NK-92 (cell line): ENCODE measurements around the gene GPC5.
"Not testable (repeated sequence)": the region's sequence is repeated elsewhere in the genome, so short reads cannot be mapped to it uniquely, and the experiment has no call there.

Experiments used
- DNase-seq: peaks from one replicate; lab custom pipeline; 2025; ENCODE audit not compliant: unreplicated experiment; lab: John Stamatoyannopoulos, UW

GPC5 gene

DNA sequence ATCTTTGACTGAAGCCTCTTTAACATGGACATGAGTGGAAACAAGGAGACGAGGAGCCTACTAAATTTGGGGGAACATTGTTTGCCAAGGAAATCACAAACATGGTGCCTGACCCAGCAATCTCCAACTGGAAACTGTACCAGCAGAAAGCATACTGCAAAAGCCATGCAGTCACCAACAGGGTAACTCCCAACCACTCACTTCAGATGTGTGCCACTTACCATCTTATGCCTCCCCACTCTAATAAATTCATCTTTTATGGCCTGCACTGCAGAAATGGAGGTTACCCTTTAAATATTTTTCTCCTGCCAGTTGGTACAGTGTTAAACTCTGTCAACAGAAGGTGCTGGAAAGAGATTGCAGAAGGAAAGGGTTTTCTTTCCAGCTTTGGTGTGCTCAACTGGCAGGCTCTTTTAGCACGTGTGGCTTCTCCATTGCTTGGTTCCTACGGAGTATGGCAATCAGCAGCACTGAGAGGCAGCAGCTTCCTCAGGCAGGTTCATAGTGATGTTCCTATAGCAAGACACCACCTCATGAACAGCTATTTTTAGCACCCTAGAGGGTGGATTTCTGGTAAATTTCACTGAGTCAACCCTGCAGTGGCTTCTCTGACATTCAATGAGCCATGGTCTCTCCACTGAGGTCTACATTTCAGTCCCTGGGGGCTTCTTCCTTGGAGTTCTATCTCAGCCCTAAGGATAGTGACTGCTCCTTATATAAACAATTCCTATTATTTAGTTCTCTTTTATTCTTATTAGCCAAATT, 29.6 kb upstream of the GPC5 start:
- no peak for DNase-seq

DNA sequence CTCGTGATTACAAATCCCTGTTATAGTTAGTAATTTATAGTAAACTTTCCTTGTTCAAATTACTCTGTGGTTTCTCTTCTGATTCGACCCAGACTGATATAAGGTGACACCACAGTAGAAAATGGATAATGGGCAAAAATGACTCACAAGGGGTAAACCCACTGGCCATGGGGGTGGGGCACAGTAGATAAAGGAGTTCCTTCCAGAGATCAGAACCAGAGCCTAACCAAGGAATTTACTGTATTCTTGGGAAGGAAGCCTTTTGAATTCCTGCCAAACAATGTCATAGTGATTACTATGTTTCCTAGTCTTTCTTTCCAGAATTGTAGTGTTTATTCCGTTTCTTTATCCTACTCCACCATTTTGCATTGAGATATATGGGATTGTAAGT, 29.0 kb upstream of the GPC5 start:
- DNase-seq: no peak

DNA sequence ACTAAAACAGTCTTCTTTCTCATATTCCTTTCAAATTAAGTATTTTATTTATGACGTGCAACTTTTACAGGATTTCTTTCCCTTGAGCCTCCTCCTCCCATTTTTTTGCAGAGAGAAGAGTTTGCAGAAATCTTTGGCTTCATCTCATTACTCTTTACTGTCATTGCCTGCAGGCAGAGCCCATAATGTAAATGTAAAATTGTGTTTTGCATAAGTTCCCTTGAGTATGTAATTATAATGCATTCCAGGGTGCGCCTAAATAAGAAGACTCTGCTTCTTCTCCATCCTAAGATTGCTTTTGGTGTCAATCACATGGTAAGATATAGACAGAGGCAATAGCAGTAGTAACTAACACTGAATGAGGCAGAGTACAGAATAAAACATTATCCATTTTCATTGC, 27.9 kb upstream of the GPC5 start:
- DNase-seq: no peak

DNA sequence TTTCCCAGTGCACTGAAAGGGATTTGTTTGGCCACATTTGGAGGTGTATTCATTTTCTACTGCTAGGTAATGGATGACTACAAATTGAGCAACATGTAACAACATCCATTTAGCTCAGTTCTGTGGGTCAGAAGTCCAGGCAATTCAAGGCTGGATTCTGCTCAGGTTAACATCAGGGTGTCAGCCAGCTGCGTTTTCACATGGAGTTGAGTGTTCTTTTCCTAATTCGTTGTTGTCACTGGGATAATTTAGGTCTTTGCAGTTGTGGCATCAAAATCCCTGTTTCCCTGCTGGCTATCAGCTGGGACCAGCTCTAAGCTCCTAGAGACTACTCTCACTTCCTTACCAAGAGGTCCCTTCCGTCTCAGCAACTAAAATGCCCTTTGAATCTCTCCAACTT, 25.5 kb upstream of the GPC5 start:
- no peak for DNase-seq

DNA sequence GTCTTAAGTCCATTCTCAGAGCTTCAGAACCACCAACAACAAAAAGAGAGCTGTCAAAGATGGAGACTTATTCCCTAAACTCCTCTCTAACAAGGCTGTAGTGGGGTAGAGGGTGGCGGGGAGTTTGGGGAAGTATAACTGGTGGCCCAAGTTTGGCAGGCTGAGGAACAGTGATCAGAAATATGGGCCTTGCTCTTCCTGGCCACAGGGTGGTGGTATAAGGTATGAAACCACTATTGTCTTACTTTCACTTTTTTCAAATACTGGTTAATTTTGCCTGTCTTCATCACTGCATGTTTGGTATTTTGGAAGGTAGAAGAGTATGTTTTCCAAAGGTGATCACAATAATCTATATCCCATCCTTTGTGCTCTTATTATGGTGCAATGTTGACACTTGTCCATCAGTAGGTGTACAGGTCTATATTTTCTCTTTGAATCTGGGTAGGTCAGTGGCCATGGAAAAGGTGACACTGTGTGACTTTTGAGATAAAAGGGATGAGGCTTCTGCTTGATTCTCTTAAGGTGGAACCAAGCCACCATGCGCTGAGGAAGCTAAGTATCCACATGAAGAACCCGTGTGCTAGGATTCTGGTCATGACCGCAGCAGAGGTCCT, 23.2 kb upstream of the GPC5 start:
- DNase-seq: no peak

DNA sequence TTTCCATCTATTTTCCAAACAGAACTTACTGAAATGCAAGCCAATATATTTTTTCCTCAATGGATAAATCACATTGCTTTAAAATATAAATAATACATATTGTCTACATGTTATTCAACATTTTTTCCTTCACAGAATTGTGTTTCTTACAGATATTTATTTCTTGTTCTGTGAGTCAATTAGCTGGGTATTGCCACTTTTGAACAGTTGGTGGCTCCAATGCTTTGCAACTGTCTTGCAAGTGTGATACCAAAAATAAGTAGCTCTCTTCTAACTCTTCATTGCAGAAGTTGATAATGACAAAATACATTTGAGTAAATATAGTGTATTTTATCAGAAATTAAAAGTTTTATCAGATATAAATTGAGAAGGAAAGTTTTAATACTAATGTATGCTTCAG, 17.1 kb upstream of the GPC5 start:
- DNase-seq: no peak

DNA sequence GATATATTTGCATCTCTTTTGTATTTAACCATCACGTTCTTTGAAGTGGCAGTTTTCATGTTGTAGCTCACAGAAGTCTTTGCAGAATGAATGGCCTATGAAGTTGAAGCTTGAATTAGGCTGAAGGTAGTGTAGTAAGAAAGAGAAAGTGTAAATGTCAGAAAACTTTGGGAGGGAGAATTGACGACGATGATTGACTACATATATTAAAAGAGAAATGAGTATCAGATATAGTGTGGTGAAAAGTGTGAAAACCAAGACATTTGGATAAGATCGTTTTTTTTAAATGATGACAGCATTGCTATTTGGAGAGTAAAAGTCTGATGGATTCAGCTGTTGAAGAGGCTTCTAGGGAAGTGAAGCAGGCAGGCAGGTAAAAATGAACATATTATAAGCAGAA, 14.6 kb upstream of the GPC5 start:
- no peak for DNase-seq

DNA sequence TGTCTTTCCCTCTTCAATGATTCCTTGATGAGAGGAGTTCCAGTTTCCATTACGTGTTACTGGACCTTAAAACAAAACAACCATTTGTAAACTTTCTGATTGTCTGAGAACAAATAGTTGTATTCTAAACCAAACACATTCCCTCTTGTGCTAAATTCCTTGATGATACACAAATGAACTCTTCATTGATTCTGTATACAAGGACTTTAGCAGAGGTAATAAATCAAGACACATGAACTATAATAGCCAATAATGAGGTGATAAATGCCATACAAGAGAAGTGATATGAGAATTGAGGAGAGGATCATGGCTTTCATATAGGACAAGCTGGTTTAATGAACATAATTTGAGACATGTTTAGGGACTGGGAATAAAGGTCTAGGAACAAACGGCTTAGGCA, 13.5 kb upstream of the GPC5 start:
- DNase-seq: no peak

DNA sequence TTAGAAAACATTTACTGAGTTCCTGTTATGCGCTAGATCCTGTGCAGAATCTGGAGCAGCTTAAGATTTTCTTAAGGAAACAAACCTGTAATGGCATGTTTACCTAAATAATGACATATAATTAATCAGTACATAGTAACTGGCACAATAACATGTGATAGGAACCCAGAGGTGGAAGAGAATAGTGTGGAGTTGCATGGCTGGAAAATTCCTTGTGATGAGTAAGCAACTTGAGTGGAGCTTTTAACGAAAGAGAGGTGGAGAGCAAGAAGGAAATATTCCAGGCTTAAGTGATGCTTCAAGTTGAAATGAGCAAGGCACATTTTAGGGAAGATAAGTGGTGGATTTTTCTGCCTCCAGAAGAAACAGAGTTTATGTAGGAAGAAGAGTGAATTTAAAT, 9.2 kb upstream of the GPC5 start:
- DNase-seq: no peak

DNA sequence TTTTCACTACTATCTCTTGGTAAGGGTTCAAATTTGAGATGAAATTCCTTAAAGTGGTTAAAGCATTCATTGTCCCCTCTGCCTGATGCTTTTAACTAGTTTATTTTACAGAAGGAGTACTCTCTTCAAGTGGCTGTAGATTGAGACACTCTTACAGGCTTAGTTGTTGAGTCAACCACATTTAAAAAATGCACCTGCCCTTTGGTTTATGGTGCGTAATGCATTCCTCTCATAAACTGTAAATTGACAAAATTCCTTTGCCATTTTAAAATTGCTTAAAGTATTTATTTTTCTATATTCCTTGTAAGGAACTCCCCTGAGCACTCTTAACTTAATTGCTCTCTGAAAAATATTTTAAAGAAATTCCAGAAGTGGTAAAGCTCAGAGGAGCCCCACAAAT, 826 bp upstream of the GPC5 start:
- DNase-seq: no peak

DNA sequence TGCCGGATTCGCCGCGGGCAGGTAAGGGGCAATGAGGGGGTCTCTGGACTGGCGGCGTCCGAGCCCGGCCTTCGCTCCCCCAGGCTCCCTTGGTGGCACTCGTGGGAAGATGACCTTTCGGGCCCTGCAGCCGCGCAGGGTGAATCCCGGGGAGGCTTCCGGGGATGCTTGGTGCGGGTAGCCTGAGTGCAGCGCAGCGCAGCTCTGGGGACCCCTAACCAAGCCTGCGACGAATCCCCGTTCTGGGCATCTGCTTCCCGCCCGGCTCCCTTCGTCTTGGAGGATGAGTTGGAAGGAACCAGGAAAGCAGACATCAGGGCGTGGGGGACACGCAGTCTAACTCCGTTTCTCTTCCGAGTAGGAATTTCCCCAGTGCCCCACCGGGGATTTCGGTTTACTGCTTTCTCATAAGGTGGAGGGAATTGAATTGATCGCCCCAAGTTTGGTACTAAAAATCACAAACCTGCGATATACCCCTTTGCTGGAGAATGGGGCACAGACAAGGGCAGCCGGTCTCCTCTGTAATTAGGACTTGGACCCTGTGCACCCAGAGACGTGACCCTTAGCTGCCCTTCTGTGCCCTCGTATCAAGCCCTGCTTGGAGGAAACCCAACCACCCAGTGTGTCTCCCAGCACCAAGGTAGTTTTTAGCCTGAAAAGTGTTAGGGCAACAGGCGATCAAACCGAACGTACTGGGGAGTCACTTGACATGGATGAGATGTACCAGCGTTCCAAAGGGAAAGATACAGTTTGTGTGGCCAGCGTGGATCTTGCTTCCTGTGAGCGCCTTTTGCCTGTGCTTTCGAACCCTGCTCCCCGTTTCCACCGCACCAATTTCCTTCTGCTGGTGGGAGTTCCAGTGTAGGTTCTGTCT, 1.0 kb downstream of the GPC5 start:
- no peak for DNase-seq

DNA sequence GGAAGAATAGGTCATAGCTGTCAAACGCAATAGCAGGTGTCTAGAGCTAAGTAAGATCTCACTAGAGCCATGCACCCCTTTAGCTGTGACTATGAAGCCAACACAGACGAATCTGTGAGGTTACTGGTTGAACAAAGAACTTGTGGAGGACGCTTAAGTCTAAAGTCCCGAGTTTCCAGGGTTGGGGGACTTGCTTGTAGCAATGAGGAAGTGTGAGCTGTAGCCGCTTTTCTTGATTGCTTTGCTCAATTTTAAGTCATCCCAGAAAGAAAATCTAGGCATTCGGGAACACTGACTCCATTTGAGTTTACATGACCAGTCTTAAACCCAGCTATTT, 1.6 kb downstream of the GPC5 start:
- DNase-seq: no peak

DNA sequence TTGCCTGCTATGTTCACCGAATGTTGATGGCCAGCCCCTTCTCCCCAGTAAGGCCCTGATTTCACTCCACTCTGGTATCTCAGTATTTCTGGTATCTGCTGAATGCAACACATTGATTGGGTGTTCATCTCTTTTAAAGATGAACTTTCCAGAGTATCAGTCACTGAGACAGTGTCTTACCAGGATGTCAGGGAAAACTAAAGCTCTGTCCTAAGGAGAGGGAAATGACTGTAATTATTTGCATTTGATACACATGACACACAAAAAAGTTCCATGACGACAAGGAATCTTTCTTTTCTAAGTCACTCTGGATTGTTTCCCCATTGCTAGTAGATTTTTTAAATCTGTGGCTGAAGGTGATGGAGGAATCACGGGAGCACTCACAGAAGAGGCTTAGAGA, 2.2 kb downstream of the GPC5 start:
- no peak for DNase-seq

DNA sequence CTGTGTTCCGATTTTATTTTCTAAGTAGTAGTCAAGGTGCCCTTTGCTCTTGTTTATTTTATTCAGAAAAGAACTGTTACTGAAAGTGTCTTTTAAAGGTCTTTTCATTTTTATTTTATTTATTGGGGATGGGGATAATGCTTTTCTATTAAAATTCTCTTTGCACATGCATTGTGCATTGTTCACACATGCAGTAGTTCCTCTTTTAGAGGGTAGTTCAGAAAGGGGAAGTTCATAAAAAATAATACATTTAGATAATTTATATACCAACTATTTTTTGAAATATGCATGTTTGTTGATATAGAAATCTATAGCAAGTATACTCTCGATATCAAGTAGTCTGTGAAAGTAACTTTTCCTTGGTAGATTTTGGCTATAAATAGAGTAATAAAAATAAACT, 3.5 kb downstream of the GPC5 start:
- no peak for DNase-seq

DNA sequence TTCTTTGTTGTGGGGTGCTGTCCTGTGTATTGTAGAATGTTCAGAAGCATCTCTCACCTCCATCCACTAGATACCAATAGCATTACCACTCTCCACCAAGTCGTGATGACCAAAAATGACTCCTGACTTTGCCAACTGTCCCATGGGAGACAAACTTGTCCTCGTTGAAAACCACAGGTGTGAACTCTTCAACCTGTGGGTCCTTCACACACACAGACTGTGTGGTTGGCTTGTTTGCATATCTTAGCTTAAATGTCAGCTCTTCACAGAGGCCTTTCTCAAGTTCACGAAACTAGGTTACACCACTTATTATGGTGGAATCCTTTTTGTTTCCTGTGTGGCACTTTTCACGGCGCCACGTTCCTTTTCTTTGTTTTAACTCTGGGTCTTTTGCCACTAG, 6.8 kb downstream of the GPC5 start:
- DNase-seq: no peak

DNA sequence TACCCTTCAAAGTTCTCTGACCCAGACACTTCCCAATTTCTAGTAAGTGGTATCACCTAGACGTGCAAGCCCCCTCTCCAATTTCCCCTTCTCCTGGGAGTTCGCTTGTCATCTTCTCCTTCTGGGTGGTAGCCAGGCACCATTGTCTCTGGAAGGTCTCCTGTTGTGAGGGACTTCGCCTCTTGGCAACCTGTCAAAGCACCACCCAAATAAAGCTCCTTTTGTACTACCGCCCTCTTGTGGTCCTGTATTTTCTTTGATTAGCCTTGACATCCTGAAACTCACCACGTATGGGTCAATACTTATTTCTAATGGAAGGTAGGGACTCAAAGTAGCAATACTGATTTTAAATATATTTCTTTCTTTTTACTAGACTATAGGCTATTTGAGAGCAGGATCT, 8.2 kb downstream of the GPC5 start:
- no peak for DNase-seq

DNA sequence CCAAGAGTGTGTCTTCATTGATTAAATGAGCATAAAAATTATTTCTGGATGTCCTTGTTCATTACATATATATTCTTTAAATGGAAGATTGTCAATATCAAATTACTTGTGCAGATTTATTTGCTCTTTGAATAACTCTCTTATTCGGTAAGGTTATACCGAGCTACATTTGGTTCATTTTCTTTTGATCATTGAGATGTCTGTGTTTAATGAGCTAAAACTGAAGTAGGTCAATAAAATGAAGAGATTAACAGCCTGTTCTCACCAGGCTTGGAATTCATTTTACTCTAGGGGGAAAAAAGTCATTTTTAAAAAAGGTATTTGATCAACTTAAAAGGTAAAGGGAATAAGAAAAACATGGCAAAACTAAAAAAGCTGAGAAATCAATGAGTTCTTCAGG, 10.6 kb downstream of the GPC5 start:
- no peak for DNase-seq

DNA sequence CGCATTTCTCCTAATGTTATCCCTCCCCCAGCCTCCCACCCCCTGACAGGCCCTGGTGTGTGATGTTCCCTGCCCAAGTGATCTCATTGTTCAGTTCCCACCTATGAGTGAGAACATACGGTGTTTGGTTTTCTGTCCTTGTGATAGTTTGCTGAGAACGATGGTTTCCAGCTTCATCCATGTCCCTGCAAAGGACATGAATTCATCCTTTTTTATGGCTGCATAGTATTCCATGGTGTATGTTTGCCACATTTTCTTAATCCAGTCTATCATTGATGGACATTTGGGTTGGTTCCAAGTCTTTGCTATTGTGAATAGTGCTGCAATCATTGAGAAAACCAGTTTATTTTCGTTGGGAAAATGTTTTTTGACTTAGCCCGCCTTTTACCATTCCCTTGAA, 18.2 kb downstream of the GPC5 start:
- not testable (repeated sequence) for DNase-seq

DNA sequence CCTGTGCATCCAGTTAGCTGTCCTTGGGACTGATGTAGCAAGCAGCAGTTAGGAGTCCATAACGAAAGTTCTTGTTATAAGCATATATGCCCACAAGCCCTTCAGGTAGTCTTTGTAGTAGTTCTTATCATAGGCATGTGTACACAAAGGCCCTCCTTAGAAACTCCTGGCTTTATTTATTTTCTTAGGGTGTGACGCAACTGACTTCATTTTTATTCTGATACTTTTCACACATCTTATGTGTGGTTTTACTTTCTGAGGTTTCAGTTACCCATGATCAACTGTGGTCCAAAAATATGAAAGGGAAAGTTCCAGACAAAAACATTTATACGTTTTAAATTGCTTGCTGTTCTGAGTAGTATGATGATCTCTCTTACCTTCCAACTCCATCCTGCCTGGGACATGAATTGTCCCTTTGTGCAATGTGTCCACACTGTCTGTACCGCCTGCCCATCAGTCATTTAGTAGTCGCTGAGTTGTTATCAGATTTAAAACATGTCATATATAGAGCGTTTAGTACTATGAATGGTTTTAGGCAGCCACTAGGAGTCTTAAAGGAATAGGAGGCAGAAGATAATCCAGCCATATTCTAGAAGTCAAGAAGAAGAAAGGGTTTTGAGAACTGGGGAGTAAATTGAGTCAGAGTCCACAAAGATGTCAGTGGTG, 19.4 kb downstream of the GPC5 start:
- no peak for DNase-seq

DNA sequence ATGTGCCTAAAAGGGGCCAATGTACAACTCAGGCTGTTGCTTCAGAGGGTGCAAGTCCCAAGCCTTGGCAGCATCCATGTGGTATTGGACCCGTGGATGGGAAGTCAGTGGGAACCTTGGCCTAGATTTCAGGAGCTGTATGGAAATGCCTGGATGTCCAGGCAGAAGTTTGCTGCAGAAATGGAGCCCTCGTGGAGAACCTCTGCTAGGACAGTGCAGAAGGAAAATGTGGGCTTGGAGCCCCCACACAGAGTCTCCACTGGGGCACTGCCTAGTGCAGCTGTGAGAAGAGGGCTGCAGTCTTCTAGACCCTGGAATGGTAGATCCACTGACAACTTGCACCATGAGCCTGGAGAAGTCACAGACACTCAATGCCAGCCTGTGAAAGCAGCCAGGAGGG, 28.5 kb downstream of the GPC5 start:
- DNase-seq: no peak

DNA sequence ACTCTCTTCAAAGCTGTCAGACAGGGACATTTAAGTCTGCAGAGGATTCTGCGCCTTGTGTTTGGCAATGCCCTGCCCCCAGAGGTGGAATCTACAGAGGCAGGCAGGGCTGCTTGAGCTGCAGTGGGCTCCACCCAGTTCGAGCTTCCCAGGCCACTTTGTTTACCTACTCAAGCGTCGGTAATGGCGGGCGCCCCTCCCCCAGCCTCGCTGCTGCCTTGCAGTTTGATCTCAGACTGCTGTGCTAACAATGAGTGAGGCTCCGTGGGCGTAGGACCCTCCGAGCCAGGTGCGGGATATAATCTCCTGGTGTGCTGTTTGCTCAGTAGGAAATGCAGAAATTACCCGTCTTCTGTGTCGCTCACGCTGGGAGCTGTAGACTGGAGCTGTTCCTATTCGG, 40.3 kb downstream of the GPC5 start:
- DNase-seq: not testable (repeated sequence)

DNA sequence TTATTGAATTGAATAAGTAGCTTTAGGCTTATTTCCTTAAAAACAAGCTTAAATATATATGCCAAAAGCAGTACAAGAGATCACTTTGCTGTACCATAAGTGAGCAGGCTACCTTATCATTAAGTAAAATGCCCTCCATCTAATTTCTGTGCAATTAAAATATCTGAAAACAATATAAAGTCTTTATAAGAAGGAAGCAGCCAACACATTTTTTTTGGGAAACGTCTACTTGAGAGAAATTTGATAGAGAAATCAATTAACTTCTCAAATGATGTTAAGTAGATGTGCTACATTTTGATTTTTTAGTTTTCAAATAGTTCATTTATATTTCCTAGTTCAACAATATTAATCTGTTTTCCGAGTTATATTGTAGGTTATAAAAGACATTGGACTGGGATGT, 52.5 kb downstream of the GPC5 start:
- no peak for DNase-seq
